GM19372 (cell line): ENCODE measurements around the gene ISCA2.
"Not testable (repeated sequence)": the region's sequence is repeated elsewhere in the genome, so short reads cannot be mapped to it uniquely, and the experiment has no call there.

ENCODE experiments used
- ATAC-seq: cut with Tn5 transposase; IDR thresholded peaks from one replicate; pipeline ENCODE4 v1.9.1; 2021; ENCODE audit warnings: mild to moderate bottlenecking, low read depth, moderate library complexity; ENCODE audit not compliant: unreplicated experiment

ISCA2 gene

DNA sequence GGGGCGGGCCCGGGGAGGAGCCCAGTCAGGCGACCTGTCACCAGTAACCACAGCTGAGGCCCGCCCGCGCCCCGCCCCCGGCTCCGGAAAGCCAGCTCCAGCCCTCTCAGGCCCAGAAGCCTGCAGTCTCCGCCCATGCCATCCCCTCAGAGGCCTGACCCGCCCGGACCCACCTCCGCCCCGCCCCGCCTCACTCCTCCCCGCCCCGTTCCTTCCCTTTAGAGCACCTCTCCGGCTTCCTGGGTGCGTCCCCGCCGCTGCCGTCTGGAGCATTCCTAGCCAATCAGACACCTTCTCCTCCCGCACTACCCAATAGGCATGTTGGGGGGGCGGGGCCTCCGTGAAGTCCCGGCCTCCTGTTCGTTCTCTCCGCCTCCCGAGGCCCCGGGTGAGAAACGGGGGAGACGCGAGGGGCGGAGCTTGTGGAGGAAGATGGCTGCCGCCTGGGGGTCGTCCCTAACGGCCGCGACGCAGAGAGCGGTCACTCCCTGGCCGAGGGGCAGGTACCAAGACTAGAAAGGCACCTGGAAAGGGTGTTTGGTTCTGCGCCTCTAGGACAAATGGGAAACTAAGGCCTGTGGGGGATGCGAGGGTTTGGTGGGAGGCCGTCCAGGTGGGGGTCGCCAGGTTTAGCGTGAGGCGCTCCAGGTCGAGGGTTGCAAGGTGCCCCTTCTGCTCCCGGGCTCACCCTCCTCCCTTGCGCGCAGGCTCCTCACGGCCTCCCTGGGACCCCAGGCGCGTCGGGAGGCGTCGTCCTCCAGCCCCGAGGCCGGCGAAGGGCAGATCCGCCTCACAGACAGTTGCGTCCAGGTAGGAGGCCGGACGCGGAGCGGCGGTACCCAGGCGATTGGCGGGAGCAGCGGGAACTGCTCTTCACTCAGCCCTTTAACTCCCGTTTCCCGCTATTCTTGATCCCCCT is at the start of gene ISCA2:
TSS of gene ISCA2 (plus strand) at position 423 of the 919 bp plus-strand sequence. CDS start at position 433, 10 bp downstream.
- ATAC-seq = peak; percentile 83

GRCh38 chr14:74444866-74445265 is 48.7 kb upstream of the ISCA2 start:
- ATAC-seq = no peak

DNA sequence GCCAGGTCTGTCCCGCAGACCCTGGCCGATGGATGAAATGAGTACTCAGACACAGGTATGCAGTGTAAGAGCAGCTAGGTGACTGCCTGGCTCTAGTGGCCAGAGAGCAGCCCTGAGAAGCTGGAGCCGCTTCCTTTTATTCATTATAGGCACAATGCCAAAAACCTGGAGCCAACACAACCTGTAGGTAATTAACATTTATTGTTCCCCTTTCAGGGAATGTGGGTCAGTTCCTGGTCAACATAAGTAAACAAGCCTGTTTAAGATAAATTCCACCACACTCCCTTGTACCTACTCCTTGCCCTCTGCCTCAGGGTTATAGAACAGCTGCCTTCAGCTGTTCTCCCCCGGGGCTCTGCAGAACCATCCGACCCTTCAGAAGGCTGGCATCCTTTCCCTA is 39.2 kb upstream of the ISCA2 start:
- ATAC-seq = not testable (repeated sequence)

GRCh38 chr14:74456684-74457564 is 36.6 kb upstream of the ISCA2 start:
- no peak for ATAC-seq

GRCh38 chr14:74457565-74457895 is 36.0 kb upstream of the ISCA2 start:
- no peak for ATAC-seq

DNA sequence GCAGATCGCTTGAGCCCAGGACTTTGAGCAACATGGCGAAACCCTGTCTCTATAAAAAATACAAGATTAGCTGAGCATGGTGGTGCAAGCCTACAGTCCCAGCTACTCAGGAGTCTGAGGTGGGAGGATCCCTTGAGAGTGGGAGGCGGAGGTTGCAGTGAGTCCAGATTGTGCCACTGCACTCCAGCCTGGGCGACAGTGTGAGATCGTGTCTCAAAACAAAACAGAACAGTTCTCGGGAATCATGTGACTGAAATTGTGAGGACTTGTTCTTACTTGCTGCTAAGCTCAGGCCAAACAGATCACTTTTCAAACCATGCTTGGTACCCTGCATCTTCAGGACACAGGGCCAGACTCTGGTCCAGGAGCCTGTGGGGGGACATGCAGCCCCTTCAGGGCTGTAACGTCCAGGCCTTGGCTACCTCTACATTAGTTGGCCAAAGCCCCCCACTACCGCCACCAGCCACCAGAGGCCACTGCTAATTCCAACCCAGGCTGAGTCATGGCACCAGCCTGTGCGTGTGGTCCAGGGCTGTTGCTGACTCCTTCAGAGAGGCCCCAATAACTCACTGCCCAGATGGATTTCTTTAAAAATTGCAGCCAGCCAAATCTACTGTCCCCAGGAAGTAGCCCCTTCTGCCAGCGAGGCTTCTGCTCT is 34.1 kb upstream of the ISCA2 start:
- ATAC-seq = no peak

- no peak for ATAC-seq
These were observed 33.6 kb upstream of the ISCA2 start for GRCh38 chr14:74459976-74460375.

GRCh38 chr14:74462993-74463392 is 30.6 kb upstream of the ISCA2 start:
- ATAC-seq = no peak

GRCh38 chr14:74463697-74464096 is 29.9 kb upstream of the ISCA2 start:
- no peak for ATAC-seq

DNA sequence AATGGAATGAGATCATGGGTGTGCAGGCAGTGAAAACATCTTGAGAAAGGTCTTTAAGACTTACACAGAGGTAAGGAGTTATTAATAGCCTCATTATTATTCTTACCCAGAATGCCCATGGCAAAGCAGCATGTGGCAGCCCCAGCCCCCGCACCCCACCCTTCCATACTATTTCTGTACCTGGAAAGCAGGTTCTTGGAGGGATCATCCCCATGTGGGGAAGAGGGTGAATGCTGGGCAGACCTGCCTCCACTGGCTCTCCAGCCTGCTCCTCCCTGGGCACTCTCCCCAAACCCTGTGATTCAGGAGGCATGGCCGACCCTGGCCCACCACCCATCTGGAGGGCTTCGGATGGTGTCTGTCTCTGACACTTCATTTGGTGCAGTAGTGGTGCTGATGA is 28.8 kb upstream of the ISCA2 start:
- no peak for ATAC-seq

GRCh38 chr14:74465335-74465734 is 28.2 kb upstream of the ISCA2 start:
- no peak for ATAC-seq

GRCh38 chr14:74468513-74468912 is 25.1 kb upstream of the ISCA2 start:
- no peak for ATAC-seq

DNA sequence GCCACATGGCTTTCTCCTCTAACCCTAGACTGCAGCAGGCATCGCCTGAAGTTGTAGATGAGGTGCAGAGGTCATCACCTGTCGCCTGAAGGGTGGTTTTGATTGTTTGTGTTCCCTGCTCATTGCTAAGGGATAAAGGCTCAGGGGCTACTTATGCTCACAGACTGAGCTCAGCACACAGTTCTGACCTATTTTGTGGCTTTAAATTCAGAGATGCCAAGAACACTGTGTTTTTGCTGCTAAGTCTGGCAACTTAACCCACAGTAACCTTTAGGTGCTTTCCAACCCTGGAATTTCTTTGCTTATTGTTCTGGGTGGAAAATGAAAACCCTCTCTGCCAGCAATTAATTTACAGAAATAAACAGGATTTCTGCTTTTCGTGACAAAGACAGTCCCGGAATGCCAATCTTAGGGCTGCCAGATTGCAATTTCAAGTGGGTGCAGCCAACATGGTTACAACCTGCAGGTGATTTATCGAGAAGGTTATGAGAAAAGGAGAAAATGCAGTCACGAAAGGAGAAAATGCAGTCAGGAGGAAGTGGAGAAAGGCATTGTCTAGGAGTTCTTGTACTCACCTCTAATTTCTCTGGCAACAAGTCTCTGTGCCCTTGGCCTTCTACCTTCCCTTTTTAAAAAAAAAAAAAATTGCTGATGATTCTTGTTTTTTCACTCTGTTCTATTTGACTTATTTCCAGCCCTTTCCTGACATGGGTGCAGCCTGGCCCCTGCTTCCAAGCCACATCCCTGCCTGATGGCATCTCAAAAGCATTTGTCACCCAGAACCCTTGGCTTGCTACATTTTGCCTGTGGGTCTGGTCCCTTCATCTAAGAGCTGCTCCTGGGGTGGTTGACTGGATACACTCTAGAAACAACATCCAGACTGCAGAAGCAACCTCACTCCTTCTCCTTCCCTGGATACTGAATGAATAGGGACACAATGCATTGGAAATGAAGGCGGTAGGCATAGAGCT is 23.7 kb upstream of the ISCA2 start:
- ATAC-seq = no peak

DNA sequence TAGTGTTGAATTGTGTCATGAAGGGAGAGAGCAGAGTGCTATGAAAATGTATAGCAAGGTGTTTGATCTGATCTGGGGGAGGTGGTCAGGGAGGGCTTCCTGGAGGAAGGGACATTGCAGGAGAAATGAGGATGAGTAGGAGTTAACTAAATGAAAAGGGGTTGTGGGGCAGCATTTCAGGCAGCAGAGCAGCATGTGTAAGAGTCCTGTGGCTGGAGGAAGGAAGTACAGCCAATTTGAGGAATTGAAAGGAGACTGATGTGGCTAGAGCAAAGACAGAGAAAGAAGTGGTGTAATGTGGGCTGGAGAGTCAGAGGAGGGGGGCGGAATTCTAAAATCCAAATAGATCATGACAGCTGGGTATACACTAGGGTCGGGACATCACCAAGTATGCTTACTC is 21.0 kb upstream of the ISCA2 start:
- ATAC-seq = no peak

GRCh38 chr14:74474376-74474775 is 19.2 kb upstream of the ISCA2 start:
- no peak for ATAC-seq

GRCh38 chr14:74475678-74476077 is 17.9 kb upstream of the ISCA2 start:
- no peak for ATAC-seq

DNA sequence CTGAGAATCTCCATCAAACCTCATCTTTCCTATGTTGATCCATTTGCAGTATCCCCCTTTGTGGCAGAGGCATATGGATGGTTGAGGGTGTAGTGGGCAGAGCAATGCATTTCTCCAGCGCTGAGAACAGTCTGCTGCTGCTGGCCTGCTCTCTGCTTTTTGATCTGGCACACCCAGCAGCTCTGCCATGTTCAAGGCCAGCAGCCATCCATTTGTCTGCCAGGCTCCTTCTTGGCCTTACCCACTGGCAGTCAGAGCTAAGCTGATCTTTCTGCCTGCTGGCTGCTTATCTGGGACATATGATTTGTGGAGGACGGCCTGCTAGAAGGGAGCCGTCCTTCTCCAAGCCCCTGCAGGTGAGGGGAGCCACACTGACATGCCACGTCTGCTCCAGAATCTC is 17.5 kb upstream of the ISCA2 start:
- ATAC-seq = no peak

DNA sequence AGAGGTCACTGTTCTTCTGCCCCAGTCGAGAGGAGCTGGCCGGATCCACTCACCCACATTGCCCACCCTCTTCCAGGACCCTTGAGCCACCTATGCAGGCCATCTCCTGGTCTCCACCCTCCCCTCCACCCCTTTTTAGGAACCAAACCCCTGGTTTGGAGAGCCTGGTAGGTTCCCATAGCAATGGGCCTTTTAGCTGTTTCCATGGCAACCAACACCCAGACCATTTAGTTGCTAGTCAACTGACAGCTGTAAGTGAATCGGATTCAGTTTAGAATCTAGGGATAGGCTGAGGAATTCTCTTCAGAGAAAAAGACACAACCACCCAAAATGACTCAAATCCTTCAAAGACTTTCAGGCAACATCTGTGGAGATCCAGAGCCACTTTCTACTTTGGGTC is 17.0 kb upstream of the ISCA2 start:
- ATAC-seq = no peak

- ATAC-seq = no peak
These were observed 14.4 kb upstream of the ISCA2 start for GRCh38 chr14:74478996-74479635.
